Measurements from ENCODE around the gene PRMT1.

DNA sequence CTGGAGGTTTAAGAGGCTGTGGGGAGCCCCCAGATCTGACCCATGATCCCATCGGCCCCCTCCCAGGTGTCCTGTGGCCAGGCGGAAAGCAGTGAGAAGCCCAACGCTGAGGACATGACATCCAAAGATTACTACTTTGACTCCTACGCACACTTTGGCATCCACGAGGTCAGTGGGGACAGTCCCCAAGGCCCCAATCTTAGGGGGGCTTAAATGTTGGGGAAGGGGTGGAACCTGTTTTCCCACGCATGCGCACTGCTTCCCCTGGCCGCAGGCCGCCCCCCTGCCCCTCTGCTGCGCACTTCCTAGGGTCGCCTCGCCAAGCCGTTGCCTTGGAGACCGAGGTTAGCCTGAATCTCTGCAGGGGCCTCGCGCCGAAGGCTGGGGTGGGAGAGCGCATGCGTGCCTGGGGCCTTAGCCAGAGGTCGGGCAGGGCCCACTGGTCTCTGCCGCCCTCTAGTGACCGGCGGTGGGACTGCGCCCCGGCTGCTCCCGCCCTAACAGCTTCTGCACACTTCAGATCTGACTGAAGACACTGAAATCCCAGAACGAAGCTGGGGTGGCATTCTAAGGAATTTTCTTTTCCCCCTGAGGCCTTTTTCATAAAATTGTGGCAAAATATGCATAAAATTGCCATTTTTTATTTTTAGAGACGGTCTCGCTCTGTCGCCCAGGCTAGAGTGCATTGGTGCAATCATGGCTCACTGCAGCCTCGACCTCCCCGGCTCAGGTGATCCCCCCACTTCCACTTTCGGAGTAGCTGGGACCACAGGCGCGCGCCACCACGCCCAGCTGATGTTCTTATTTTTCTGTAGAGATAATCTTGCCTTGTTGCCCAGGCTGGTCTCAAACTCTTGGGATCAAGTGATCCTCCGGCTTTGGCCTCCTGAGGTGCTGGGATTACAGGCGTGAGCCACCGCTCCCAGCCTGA lies 3.6 kb downstream of the PRMT1 start:
- TF ChIP-seq CTCF (IDR thresholded peaks at IDR 0.05; ENCODE audit: insufficient read depth, low read depth, low read length) (peak; percentile 87), EZH2 (IDR thresholded peaks at IDR 0.05; ENCODE audit: insufficient read depth, low read length) (no peak)

Measured in astrocyte (in vitro differentiated cells and primary cell).